ENCODE data around the gene SLC27A4.

- TF ChIP-seq EZH2 (IDR thresholded peaks at IDR 0.05; ENCODE audit: insufficient read depth, poor library complexity, severe bottlenecking) (no peak), EZH2phosphoT487 (IDR thresholded peaks at IDR 0.05; ENCODE audit: insufficient read depth, low read depth) (no peak)
Observed at GRCh38 chr9:128404560-128404959, 64.2 kb downstream of the SLC27A4 start.

Data from GM23248 (cell line).